SW 1271 (cell line): ENCODE measurements around the gene CTLA4.

Experiments
- DNase-seq, 2 experiments: peaks; one replicate each; lab custom pipeline; 2025; lab: John Stamatoyannopoulos, UW

Gene CTLA4

GRCh38 chr2:203892207-203892606 is 24.6 kb downstream of the CTLA4 start:
- DNase-seq = no peak

DNA sequence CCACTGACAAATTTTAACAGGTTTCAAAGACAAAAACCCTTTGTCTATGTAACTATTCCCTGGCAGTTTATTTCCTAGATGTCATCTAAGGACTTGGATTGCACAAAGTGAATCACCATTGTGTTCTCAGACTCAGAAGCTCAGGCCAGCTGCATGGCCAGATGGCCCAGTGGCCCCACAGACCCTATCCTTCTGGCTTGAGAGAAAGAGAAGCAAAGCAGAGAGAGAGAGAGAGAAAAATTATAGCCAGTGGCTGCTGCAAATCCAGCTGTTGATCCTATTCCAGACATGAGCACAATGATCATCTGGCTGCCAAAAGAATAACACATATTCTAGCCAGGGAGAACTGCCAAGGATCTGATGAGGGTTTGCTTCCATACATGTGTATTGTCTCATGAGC is 25.8 kb downstream of the CTLA4 start:
- no peak for DNase-seq

DNA sequence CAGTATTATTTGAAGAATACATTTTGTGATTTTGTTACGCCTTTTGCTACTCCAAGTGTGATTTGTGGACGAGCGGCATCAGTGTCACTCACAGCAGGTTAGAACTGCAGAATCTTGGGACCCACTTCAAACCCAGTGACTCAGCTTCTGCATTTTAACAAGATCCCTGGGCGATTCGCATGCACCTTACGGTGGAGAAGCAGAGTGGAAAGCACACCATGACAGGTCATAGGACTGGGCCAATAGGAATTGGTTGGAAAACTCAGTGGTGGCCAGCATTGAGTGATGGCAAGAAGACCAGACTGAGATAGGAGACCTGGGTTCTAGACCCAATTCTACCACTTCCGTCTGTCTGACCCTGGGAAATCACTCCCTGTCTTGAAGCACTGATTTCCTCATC is 26.3 kb downstream of the CTLA4 start:
- DNase-seq = no peak

DNA sequence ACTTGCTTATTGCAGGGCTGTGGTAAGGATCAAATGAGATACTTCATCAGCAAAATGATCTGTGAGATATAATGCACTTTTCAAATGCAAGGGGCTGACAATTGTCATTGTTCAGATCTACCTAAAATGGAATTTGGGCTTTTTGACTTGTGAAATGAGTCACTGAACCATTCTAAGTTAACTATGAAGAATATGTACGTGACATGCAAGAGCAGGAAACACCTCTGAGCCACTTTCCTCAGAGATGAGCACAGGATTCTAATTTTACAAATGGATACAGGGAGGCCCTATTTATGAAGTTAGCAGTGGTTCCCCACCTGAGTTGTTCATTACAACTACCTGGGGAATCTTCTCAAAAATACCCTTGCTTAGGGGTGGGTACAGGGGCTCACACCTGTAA is 26.7 kb downstream of the CTLA4 start:
- DNase-seq = no peak

DNA sequence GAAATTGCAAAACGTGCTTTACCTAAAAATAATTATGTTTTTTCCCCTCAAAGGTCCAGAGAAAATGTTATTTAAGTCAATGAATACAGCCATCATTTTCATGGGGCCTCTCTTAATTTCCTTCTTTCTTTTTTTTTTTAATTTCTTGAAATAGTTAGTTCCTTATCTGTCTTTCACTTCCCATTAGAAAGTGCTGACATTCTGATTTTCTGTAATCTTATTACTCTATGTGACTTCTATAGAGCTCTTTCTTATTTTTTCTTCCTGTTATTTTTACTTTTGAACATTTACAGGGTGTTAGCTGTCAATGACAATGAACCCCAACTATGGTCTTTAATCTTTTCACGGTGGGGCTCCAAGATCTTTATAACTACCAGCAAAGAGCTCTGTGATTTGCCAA is 30.0 kb downstream of the CTLA4 start:
- no peak for DNase-seq

DNA sequence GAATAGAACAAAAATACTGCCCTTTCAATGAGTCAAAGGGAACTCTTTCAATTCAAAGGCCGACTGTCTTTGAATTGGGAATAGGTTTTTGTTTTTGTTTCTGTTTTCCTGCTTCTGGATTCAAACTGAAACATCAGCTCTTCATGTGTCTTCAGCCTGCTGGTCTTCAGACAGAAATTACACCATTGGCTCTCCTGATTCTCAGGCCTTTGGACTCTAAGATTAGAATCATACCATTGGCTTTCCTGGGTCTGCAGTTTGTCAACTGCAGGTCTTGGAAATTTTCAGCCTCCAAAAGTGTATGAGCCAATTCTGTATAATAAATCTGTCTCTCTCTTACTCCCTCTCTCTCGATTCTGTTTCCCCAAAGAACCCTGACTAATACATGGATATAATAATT is 31.1 kb downstream of the CTLA4 start:
- DNase-seq = no peak

GRCh38 chr2:203900253-203900652 is 32.7 kb downstream of the CTLA4 start:
- DNase-seq = no peak

DNA sequence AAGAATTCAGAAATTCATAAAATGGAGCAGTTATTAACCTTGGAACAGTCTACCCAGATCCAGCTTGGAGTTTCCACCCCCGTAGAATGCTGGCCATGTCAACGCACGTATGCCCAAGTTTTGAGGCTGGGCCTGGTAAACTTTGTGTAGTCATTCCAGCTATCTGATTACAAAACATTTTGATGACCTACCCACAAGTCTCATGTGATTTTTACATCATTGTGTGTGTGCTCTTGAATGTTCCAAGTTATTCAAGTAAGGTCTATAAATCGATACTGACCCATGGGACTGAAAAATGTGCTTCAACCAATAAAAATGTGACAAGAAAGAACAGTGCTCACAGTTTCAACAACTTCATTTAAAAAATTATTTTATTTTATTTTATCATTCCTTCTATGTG is 36.5 kb downstream of the CTLA4 start:
- DNase-seq = no peak

- no peak for DNase-seq
Observed at GRCh38 chr2:203905656-203906055, 38.1 kb downstream of the CTLA4 start.

DNA sequence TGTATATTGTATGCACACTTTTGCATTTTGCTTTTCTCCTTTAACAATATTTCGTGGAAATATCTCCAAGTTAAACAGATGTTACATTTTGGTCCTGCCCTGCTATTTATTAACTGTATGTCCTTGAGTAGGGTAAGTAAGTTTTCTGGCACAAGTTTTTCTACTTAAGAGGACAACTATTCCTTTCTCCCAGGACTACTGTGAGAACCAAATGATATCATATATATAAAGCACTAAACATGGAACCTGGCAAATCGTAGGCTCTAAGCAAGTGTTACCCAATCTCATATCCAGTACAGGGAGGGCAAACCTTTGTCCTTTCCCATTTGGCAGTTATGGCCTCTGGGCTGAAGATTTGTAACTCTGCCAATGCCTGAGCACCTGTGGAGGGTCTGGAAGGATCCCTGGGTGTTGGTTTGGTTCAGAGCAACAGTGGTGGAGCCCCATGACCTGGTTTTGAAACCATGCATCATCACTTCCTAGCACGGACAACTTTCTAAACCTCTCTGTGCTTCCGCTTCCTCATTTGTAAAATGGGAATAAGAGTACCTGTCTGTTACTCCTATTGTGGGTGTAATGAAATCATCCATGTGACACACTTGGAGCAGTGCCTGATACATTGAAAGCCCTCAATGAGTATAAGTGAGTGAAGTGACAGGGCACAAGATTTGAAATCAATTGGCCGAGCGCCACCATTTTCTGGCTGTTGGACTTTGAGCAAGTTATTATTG is 40.7 kb downstream of the CTLA4 start:
- no peak for DNase-seq

DNA sequence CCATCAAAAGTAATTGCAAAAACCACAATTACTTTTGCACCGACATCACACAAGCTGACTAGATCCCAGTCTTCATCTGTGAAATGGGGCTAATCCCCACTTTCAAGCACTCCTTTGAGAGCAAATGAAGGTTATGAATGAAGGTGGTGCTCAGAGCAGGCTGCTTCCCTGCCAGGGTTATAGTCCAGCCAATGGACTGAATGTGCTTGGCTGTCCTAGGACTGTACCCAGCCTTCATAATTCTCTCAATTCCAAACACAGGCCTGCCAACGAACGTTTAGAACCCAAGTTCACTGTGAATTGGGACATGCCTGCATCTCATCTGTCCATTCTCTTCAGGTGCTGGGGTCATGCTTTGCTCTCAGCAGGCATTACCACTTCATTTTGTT is 41.2 kb downstream of the CTLA4 start:
- no peak for DNase-seq

GRCh38 chr2:203909261-203909967 is 41.8 kb downstream of the CTLA4 start:
- DNase-seq = peak in 1 of 2 experiments; percentile 20

- no peak for DNase-seq
Observed at GRCh38 chr2:203909974-203910373, 42.4 kb downstream of the CTLA4 start.

- no peak for DNase-seq
Observed at GRCh38 chr2:203913947-203914346, 46.4 kb downstream of the CTLA4 start.

DNA sequence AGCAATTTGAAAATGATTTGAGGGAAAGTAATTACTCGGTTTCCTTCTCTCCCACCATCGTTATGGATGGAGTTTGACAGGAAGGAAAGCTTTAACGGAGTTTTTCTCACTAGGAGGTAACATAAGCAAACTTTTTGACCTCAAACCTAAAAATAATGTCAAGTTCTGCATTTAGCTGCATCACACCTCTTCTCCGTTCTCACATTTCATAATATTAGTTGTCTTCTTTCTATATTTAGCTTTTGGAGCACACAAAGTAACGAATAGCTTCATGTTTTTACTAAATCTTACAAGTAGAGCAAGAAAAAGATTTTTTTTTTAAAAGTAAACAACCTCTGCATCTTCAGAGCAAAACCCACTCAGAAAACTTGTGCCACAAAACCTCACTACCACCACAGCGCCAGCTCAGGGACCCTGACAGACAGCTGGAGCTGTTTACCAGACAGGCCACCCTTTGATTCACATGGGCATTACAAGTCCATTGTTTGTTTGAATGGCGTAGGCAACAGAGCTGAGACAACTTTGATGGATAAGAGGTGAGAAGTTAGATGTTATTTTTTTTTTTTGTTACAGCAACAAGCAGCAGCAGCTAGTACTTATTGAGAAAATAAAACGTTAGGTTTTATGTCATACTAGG is 47.1 kb downstream of the CTLA4 start:
- no peak for DNase-seq

DNA sequence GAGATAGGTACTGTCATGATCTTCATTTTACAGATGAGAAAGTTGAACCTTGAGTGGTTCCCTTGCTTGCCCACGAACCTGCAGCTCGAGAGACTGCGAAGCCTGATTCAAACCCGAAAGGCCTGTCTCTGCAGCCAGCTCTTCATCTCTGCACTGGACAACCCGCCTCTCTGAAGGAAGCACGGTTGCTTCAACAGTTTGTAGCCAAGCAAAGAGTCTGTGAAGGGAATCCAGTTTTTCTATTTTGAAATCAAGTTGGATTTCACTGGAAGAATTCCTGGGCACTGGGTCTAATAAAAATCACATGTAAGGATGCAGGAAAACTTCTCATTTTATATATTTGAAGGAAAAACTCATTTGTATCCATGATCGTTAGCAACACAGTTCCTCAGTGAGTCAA is 47.7 kb downstream of the CTLA4 start:
- no peak for DNase-seq

DNA sequence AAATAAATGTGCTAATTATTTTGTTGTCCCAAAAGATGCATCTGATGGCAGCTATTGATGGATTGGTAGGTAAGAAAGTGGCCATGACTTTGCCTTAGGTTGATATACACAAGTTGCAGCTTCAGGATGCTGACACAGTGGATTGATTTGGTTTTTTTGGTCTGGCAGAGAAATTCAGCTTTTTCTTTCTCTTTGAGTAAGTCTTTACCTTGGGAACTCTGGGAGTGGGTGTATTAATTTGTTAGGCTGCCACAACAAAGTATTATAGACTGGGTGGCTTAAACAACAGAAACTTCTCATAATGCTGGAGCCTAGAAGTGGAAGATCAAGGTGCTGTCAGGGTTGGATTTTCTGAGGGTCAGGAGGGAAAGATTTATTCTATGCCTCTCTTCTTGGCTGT is 49.2 kb downstream of the CTLA4 start:
- DNase-seq = no peak

DNA sequence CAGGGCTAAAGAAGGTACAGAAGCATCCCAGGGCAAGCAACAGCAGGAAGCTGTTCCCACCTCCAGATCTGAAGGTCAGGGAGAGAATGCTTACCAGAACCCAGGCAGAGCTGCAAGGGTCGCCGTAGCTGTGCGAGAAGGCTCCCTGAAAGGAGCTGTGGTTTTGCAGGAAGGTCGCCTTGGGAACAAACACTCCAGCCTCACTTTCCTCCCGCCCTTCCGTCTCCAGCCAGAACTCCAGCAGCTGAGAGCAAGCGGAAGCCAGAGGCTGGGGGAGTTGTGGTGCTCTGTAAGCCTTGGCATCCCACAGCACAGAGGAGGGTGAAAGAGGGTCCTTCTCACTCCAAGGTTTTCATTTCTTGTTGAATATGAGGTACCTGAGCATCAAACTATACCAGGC is 50.7 kb downstream of the CTLA4 start:
- DNase-seq = no peak

- no peak for DNase-seq
Observed at GRCh38 chr2:203918839-203919238, 51.3 kb downstream of the CTLA4 start.
